Kidney epithelial cell (primary cell): ENCODE results near the gene AGAP3. TPM values are rescaled to one million over a fixed set of nuclear protein-coding genes. Genes with fewer than 3 reads are reported as not detected.
A peak's percentile ranks its signal among the peaks of the same experiment; 100 is the strongest.

ENCODE experiments used
- DNase-seq: peaks from one replicate; pipeline ENCODE4 v3.0.0-alpha.2; 2010; ENCODE audit warnings: low read depth
- H3K27me3 ChIP-seq: 2 replicates; pipeline ENCODE4 v1.6.0; 2011; ENCODE audit warnings: low read length; ENCODE audit not compliant: control insufficient read depth, insufficient read depth
- H3K36me3 ChIP-seq: 2 replicates; pipeline ENCODE4 v1.5.1; 2011; ENCODE audit warnings: low read length; ENCODE audit not compliant: control insufficient read depth, insufficient read depth
- H3K4me3 ChIP-seq: 2 replicates; pipeline ENCODE4 v1.5.1; 2011; ENCODE audit warnings: low read depth, mild to moderate bottlenecking, control low read depth, low read length
- CTCF ChIP-seq: IDR thresholded peaks from 2 replicates; pipeline ENCODE4 v1.5.1; 2011; ENCODE audit warnings: mild to moderate bottlenecking, moderate library complexity, low read length, control low read depth, inconsistent platforms; ENCODE audit not compliant: insufficient read depth, poor library complexity, severe bottlenecking
- total RNA-seq: library from RNA; depleted of rRNA; stranded (reverse); fragments of >200 nt; gene quantifications from 2 replicates; pipeline ENCODE4 v1.2.3, GENCODE V29; 2015

AGAP3 gene
- total RNA-seq, 1 donor from 2014 or later: 77.4 TPM

GRCh38 chr7:151060113-151060415 is 26.2 kb upstream of the AGAP3 start:
- TF ChIP-seq CTCF: no peak
- no peaks in the 10 kb centered on the region for H3K27me3 ChIP-seq
- no peak for DNase-seq
- H3K4me3 ChIP-seq: peak overlapping the region; percentile 79
- no peaks in the 10 kb centered on the region for H3K36me3 ChIP-seq

GRCh38 chr7:151060416-151061212 is 25.7 kb upstream of the AGAP3 start:
- Histone ChIP-seq H3K36me3 (no peaks in the 10 kb centered on the region), H3K4me3 (peak overlapping the region; percentile 79), H3K27me3 (no peaks in the 10 kb centered on the region)
- peak; percentile 32 for TF ChIP-seq CTCF
- DNase-seq: no peak

GRCh38 chr7:151061213-151062110 is 24.8 kb upstream of the AGAP3 start:
- peak overlapping the region; percentile 79 for H3K4me3 ChIP-seq
- DNase-seq: no peak
- H3K36me3 ChIP-seq: peaks cover 2% of the 10 kb centered on the region
- no peaks in the 10 kb centered on the region for H3K27me3 ChIP-seq
- no peak for TF ChIP-seq CTCF

- TF ChIP-seq CTCF: no peak
- H3K36me3 ChIP-seq: peaks cover 2% of the 10 kb centered on the region
- no peaks in the 10 kb centered on the region for H3K27me3 ChIP-seq
- H3K4me3 ChIP-seq: no peak overlapping the region
- DNase-seq: no peak
Observed at GRCh38 chr7:151062111-151062398, 24.2 kb upstream of the AGAP3 start.

GRCh38 chr7:151062399-151063211 is 23.7 kb upstream of the AGAP3 start:
- Histone ChIP-seq H3K36me3 (peaks cover 2% of the 10 kb centered on the region), H3K27me3 (no peaks in the 10 kb centered on the region), H3K4me3 (peak overlapping the region; percentile 46)
- peak; percentile 71 for DNase-seq
- no peak for TF ChIP-seq CTCF
